MM.1S (cell line): ENCODE data around the gene ANKHD1.

ENCODE experiments used
- DNase-seq: peaks from one replicate; pipeline ENCODE4 v3.0.0-alpha.2; 2015
- H2AFZ ChIP-seq: fragments of 300-600 bp; sonication (generic); 2 replicates; pipeline ENCODE4 v1.6.0; 2016; ENCODE audit warnings: antibody characterized with exemption, low read length
- H3F3A ChIP-seq: fragments of 300-600 bp; sonication (generic); 2 replicates; pipeline ENCODE4 v1.6.1; 2016; ENCODE audit warnings: mild to moderate bottlenecking, antibody characterized with exemption, low read length, moderate library complexity, mixed read lengths; ENCODE audit not compliant: insufficient read depth
- H3K27ac ChIP-seq: fragments of 300-600 bp; sonication (generic); 2 replicates; pipeline ENCODE4 v1.5.1; 2016; ENCODE audit warnings: mild to moderate bottlenecking, low read length
- H3K27me3 ChIP-seq: fragments of 300-600 bp; sonication (generic); replicated peaks from 2 replicates; pipeline ENCODE4 v1.6.0; 2016; ENCODE audit warnings: low read length; ENCODE audit not compliant: insufficient read depth
- H3K36me3 ChIP-seq: fragments of 300-600 bp; sonication (generic); replicated peaks from 2 replicates; pipeline ENCODE4 v1.6.1; 2016; ENCODE audit warnings: mild to moderate bottlenecking, low read length, mixed read lengths; ENCODE audit not compliant: insufficient read depth
- H3K4me1 ChIP-seq: fragments of 300-600 bp; sonication (generic); 2 replicates; pipeline ENCODE4 v1.6.1; 2016; ENCODE audit warnings: low read length, mixed read lengths
- H3K4me2 ChIP-seq: fragments of 300-600 bp; sonication (generic); 2 replicates; pipeline ENCODE4 v1.6.0; 2016; ENCODE audit warnings: low read depth, low read length
- H3K4me3 ChIP-seq: fragments of 300-600 bp; sonication (generic); 2 replicates; pipeline ENCODE4 v1.5.1; 2016; ENCODE audit warnings: low read length, mixed read lengths
- H3K79me2 ChIP-seq: fragments of 300-600 bp; sonication (generic); 2 replicates; pipeline ENCODE4 v1.6.1; 2016; ENCODE audit warnings: mixed run types, low read length, mixed read lengths
- H3K9ac ChIP-seq: fragments of 300-600 bp; sonication (generic); 2 replicates; pipeline ENCODE4 v1.6.1; 2016; ENCODE audit warnings: low read length, mixed read lengths
- H3K9me2 ChIP-seq: fragments of 300-600 bp; sonication (generic); replicated peaks from 2 replicates; pipeline ENCODE4 v1.6.1; 2016; ENCODE audit warnings: mild to moderate bottlenecking, low read length, mixed read lengths; ENCODE audit not compliant: insufficient read depth
- H3K9me3 ChIP-seq: fragments of 300-600 bp; sonication (generic); replicated peaks from 2 replicates; pipeline ENCODE4 v1.6.1; 2016; ENCODE audit warnings: mild to moderate bottlenecking, low read length, mixed read lengths; ENCODE audit not compliant: insufficient read depth
- H4K20me1 ChIP-seq: fragments of 300-600 bp; sonication (generic); 2 replicates; pipeline ENCODE4 v1.6.1; 2016; ENCODE audit warnings: mild to moderate bottlenecking, low read length, moderate library complexity, mixed read lengths; ENCODE audit not compliant: insufficient read depth
- EZH2 ChIP-seq: fragments of 300-600 bp; sonication (generic); optimal IDR thresholded peaks from 2 replicates; pipeline ENCODE3; 2017; ENCODE audit warnings: low read depth, mild to moderate bottlenecking, antibody characterized with exemption, low read length, mixed read lengths
- EZH2phosphoT487 ChIP-seq: fragments of 300-600 bp; sonication (generic); IDR thresholded peaks from 2 replicates; pipeline ENCODE4 v1.6.1; 2018; ENCODE audit warnings: antibody characterized with exemption, low read length
- TF ChIP-seq, protein P1 (sequence below): fragments of 300-600 bp; sonication (generic); IDR thresholded peaks from 2 replicates; pipeline ENCODE4 v1.5.1; 2016; ENCODE audit warnings: antibody characterized with exemption, low read length, mixed read lengths

Gene ANKHD1

DNA sequence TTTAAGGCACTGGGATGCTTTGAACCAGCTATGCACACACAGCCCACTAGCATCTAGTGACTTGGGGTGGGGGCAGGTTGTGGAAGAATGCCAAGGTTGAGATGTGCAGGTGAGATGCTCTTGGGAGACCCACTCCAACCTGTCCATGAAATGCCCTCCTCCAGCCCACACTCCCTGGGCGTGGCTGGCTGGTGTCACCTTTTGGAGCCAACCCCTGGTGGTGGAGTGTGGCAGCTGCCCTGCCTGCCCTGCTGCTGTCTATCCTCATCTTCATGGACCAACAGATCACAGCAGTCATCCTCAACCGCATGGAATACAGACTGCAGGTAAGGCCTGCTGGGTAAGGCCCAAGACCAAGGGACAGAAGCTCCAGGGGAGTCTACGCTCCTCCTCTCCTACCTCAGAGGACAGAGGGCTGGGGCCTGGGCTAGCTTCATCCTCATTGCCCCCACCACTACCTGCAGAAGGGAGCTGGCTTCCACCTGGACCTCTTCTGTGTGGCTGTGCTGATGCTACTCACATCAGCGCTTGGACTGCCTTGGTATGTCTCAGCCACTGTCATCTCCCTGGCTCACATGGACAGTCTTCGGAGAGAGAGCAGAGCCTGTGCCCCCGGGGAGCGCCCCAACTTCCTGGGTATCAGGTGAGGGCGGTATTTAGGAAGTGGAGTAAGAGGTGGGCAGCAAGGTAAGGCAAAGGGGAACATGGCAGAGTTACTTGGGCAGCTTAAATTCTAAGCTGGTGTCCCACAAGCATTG is 34.2 kb upstream of the ANKHD1 start:
- TF ChIP-seq EZH2phosphoT487 (no peak), EZH2 (no peak)
- TF ChIP-seq, protein P1, sequence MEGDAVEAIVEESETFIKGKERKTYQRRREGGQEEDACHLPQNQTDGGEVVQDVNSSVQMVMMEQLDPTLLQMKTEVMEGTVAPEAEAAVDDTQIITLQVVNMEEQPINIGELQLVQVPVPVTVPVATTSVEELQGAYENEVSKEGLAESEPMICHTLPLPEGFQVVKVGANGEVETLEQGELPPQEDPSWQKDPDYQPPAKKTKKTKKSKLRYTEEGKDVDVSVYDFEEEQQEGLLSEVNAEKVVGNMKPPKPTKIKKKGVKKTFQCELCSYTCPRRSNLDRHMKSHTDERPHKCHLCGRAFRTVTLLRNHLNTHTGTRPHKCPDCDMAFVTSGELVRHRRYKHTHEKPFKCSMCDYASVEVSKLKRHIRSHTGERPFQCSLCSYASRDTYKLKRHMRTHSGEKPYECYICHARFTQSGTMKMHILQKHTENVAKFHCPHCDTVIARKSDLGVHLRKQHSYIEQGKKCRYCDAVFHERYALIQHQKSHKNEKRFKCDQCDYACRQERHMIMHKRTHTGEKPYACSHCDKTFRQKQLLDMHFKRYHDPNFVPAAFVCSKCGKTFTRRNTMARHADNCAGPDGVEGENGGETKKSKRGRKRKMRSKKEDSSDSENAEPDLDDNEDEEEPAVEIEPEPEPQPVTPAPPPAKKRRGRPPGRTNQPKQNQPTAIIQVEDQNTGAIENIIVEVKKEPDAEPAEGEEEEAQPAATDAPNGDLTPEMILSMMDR, result no peak
- Histone ChIP-seq H3K4me1 (peaks cover 4% of the 10 kb centered on the region), H3F3A (no peaks in the 10 kb centered on the region), H4K20me1 (no peaks in the 10 kb centered on the region), H3K4me2 (no peak overlapping the region), H2AFZ (no peak overlapping the region), H3K79me2 (no peaks in the 10 kb centered on the region), H3K27me3 (no peaks in the 10 kb centered on the region), H3K4me3 (no peak overlapping the region), H3K27ac (no peak overlapping the region), H3K9me3 (no peaks in the 10 kb centered on the region), H3K9me2 (no peaks in the 10 kb centered on the region), H3K9ac (no peak overlapping the region), H3K36me3 (no peaks in the 10 kb centered on the region)
- DNase-seq, result no peak

GRCh38 chr5:140371356-140372151 is 30.1 kb upstream of the ANKHD1 start:
- Histone ChIP-seq H4K20me1 (no peaks in the 10 kb centered on the region), H3K4me1 (no peaks in the 10 kb centered on the region), H3K27ac (no peak overlapping the region), H3K4me3 (no peak overlapping the region), H3F3A (peaks cover 5% of the 10 kb centered on the region; the same call in 1 of the 2 replicates), H3K27me3 (no peaks in the 10 kb centered on the region), H3K4me2 (no peak overlapping the region), H3K79me2 (no peaks in the 10 kb centered on the region), H3K36me3 (no peaks in the 10 kb centered on the region), H2AFZ (no peak overlapping the region), H3K9me3 (no peaks in the 10 kb centered on the region), H3K9ac (no peak overlapping the region), H3K9me2 (no peaks in the 10 kb centered on the region)
- no peak for TF ChIP-seq EZH2
- TF ChIP-seq, protein P1, result no peak
- TF ChIP-seq EZH2phosphoT487, result no peak
- DNase-seq, result no peak

DNA sequence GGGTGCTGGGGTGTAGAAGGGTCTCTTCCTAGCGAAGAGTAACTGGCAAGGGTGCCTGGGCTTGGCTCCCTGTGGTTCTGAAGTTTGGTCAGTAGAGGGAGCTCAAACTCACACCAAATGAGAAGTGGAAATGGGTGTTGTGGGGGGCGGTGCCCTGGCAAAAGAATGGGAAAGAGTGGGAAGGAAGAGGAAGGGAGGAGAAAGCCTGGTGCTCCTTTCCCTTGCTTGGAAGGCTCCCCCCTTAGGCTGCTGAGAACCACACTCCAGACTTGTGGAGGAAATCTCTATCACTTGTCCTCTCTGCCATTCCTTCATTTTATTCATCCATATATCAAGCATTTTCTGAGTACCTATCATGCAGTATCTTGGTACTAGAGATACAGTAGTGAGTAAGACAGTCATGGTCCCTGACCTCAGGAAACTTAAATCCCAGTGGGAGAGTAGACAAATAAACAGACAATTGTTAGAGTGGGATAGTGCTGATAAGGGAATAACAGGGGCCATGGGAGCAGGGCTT is 28.6 kb upstream of the ANKHD1 start:
- H3K27ac ChIP-seq, result no peak overlapping the region
- H3K4me2 ChIP-seq, result no peak overlapping the region
- TF ChIP-seq, protein P1, result peak; percentile 80
- TF ChIP-seq EZH2phosphoT487 (no peak), EZH2 (no peak)
- no peaks in the 10 kb centered on the region for H3K36me3 ChIP-seq
- H3K79me2 ChIP-seq, result no peaks in the 10 kb centered on the region
- H3K9me3 ChIP-seq, result no peaks in the 10 kb centered on the region
- no peak overlapping the region for H3K9ac ChIP-seq
- DNase-seq, result peak; percentile 48
- H4K20me1 ChIP-seq, result no peaks in the 10 kb centered on the region
- H3K27me3 ChIP-seq, result no peaks in the 10 kb centered on the region
- no peaks in the 10 kb centered on the region for H3K9me2 ChIP-seq
- H3K4me1 ChIP-seq, result no peaks in the 10 kb centered on the region
- H3K4me3 ChIP-seq, result no peak overlapping the region
- H3F3A ChIP-seq, result peaks cover 5% of the 10 kb centered on the region; the same call in 1 of the 2 replicates
- no peak overlapping the region for H2AFZ ChIP-seq
